Activated T-helper 17 cell treated with anti-CD3 and anti-CD28 coated beads, Interleukin-2, amount 50 U/mL, for 72 hours (primary cell): ENCODE data around the gene VIPR2. TPM values are rescaled to one million over a fixed set of nuclear protein-coding genes. Genes with fewer than 3 reads are reported as not detected.
"Not testable (repeated sequence)": the region's sequence is repeated elsewhere in the genome, so short reads cannot be mapped to it uniquely, and the experiment has no call there.

Experiments
- ATAC-seq: fragments of 150-1000 bp; cut with Tn5 transposase; replicated peaks from 2 replicates; pipeline ENCODE4 v1.10.0; 2021; ENCODE audit warnings: mild to moderate bottlenecking, moderate library complexity
- H3K27ac Mint-ChIP-seq: one replicate; pipeline ENCODE4 v1.8.0; 2022; ENCODE audit warnings: mixed read lengths
- H3K27me3 Mint-ChIP-seq: one replicate; pipeline ENCODE4 v1.8.0; 2022; ENCODE audit warnings: mixed read lengths
- H3K36me3 Mint-ChIP-seq: one replicate; pipeline ENCODE4 v1.8.0; 2022; ENCODE audit warnings: low read depth, mild to moderate bottlenecking, mixed read lengths
- H3K4me1 Mint-ChIP-seq: one replicate; pipeline ENCODE4 v1.8.0; 2022; ENCODE audit warnings: mixed read lengths
- H3K4me3 Mint-ChIP-seq: one replicate; pipeline ENCODE4 v1.8.0; 2022; ENCODE audit warnings: mild to moderate bottlenecking, mixed read lengths
- H3K9me3 Mint-ChIP-seq: one replicate; pipeline ENCODE4 v1.8.0; 2022; ENCODE audit warnings: mixed read lengths
- total RNA-seq, 2 donors: library from RNA; stranded (reverse); gene quantifications; one replicate each; pipeline ENCODE4 v1.2.3, GENCODE V29; 2022

VIPR2 gene
- total RNA-seq, 2 donors from 2014 or later, result 1.2 TPM; not detected in 1

GRCh38 chr7:159093351-159093971 lies 51.2 kb downstream of the VIPR2 start:
- Mint-ChIP-seq H3K27me3 (no peaks in the 10 kb centered on the region), H3K4me1 (no peaks in the 10 kb centered on the region), H3K9me3 (no peaks in the 10 kb centered on the region), H3K4me3 (no peak overlapping the region), H3K36me3 (no peaks in the 10 kb centered on the region), H3K27ac (no peak overlapping the region)
- ATAC-seq, result no peak

DNA sequence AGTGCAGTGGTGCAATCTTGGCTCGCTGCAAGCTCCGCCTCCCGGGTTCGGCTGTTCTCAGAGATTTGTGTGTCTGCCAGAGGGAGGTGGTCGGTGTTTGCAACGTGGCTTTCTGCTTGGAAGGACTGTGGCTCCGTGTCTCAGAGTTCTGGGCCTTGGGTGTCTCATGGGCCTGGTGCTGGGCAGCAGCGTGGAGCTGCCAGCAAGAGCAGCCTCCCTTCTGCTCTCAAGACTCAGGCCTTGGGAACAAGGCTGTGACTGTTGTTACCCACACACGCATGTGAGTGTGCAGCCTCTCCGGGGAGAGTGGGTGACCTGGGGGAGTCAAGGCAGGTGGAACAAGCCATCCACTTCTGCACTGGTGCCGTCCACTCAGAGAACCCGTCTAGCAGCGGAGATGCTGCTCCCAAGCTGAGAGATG lies 52.0 kb downstream of the VIPR2 start:
- H3K4me1 Mint-ChIP-seq, result no peaks in the 10 kb centered on the region
- no peaks in the 10 kb centered on the region for H3K9me3 Mint-ChIP-seq
- no peaks in the 10 kb centered on the region for H3K27me3 Mint-ChIP-seq
- H3K27ac Mint-ChIP-seq, result no peak overlapping the region
- no peaks in the 10 kb centered on the region for H3K36me3 Mint-ChIP-seq
- ATAC-seq, result no peak
- H3K4me3 Mint-ChIP-seq, result no peak overlapping the region

DNA sequence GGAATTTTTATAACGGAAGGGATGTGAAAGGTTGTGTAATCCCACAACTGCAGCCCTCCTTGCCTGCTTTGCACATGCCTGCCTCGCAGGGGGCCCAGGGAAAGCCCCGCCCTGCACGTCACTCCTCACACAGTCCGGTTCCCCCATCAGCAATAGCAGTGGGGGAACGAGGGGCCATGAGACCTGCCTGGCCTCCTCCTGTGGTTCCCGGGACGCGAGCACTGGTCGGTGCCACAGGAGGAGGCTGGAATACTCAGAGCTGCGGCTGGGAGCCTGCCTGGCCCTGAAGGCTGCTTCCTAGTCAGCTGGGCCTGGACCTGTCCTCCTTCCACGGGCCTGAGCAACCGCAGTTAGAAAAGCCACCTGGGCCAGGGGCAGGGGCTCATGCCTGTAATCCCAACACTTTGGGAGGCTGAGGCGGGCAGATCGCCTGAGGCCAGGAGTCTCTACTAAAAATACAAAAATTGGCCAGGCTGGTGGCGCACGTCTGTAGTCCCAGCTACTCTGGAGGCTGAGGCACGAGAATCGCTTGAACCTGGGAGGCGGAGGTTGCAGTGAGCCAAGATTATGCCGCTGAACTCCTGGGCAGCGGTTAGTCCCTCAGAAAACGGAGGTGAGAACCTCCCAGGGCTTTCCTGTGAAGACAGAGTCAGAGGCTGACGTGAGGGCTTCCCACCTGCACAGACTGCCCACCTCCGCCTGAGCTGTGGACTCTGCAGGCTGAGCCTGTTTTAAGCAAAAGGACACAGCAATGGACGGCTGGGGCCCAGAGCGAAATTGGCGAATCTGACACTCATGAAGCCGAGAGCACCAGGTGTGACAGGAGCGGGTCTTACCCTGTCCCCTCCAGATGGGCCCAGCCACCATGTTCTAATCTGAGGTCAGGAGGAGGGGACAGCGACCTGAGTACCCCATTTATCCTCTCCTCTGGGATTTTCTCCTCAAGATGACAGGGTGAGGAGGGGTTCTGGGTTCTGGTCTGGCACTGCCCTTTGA lies 52.9 kb downstream of the VIPR2 start:
- no peak overlapping the region for H3K27ac Mint-ChIP-seq
- no peaks in the 10 kb centered on the region for H3K9me3 Mint-ChIP-seq
- no peaks in the 10 kb centered on the region for H3K4me1 Mint-ChIP-seq
- H3K36me3 Mint-ChIP-seq, result no peaks in the 10 kb centered on the region
- H3K4me3 Mint-ChIP-seq, result no peak overlapping the region
- H3K27me3 Mint-ChIP-seq, result peaks cover 3% of the 10 kb centered on the region
- no peak for ATAC-seq

DNA sequence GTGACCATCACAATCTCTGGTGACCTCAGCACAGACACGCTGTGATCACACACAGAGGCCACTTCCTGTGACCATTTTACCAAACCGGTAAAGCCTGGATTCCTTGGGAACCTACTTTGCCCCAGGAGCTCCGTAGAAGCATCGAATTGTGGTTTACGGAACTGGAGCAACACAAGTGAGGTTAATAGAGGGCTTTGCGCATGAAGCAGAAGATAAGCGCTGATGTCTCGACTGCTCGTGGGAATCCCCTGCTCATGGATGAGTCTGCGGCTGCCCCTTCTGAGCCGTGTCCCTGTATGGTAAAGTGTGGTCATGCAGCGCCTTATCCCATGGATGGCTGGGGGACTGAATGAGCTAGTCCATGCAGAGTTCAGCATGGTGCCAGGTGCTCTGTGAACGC lies 53.6 kb downstream of the VIPR2 start:
- H3K4me1 Mint-ChIP-seq, result no peaks in the 10 kb centered on the region
- no peaks in the 10 kb centered on the region for H3K36me3 Mint-ChIP-seq
- no peak for ATAC-seq
- peaks cover 5% of the 10 kb centered on the region for H3K27me3 Mint-ChIP-seq
- no peak overlapping the region for H3K27ac Mint-ChIP-seq
- H3K4me3 Mint-ChIP-seq, result no peak overlapping the region
- no peaks in the 10 kb centered on the region for H3K9me3 Mint-ChIP-seq

DNA sequence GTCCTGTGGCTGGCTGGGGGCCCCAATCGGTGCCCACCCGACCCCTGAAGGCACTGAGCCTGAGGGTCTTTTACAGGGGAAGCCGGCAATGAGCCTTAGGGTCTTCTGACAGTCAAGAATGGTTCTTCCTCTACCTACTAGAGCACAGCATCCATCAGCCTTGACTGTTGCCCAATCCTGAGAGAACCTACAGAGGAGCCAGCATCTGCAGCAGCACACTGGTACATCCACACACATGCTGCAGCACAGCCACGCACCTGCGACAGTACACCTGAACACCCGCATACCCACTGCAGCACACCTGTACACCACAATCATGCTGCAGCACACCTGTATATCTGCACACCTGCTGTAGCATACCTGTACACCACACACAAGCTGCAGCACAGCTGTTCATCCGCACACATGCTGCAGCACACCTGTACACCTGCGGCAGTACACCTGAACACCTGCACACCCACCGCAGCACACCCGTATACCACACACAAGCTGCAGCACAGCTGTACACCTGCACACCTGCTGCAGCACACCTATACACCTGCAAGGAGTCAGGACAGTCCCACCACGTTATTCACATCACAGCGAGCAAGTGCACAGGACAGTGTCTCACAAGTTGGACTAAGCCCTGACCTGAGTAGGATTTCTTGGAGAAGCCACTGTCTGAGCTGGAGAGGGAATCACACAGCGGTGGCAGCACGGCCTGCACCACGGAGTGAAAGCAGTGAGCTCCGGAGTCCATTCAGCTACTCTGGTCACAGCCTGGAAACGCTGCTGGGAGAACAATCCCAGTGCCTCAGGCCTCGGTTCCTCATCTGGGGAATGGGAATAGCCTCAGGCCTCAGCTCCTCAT lies 56.4 kb downstream of the VIPR2 start:
- Mint-ChIP-seq H3K9me3 (no peaks in the 10 kb centered on the region), H3K27ac (no peak overlapping the region), H3K4me1 (no peaks in the 10 kb centered on the region), H3K27me3 (peaks cover 5% of the 10 kb centered on the region), H3K36me3 (no peaks in the 10 kb centered on the region), H3K4me3 (no peak overlapping the region)
- ATAC-seq, result no peak

DNA sequence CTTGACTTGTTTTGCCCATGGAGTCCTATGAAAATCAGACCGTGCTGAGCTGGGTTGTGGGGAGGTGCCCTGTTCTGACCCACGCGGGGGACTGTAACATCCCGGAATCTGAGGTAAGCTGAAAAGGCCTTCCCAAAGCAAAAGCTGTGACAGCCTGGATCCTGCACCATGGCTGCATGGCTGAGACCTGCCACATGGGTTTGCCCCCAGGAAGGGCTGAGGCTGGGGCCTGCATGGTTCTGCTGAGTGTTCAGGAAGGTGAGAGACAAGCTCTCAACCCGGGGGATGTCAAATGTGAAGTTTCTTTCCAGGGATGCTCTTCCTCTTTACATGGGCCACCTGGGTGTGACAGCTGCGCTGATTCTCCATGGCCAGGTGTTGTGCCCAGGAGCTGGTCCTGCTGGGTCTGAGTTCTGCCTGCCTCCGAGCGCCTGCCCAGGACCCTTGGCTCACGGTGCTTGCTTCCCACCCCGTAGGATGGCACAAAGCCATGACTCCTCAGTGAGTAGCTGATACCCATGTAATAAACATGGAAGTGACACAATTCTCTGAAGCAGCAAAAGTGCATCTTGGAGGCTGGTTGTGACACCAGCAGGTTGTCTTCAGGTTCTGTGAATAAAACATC lies 58.3 kb downstream of the VIPR2 start:
- no peaks in the 10 kb centered on the region for H3K9me3 Mint-ChIP-seq
- peaks cover 5% of the 10 kb centered on the region for H3K27me3 Mint-ChIP-seq
- H3K4me3 Mint-ChIP-seq, result no peak overlapping the region
- H3K27ac Mint-ChIP-seq, result no peak overlapping the region
- H3K4me1 Mint-ChIP-seq, result no peaks in the 10 kb centered on the region
- no peak for ATAC-seq
- no peaks in the 10 kb centered on the region for H3K36me3 Mint-ChIP-seq

GRCh38 chr7:159084069-159084801 lies 60.4 kb downstream of the VIPR2 start:
- ATAC-seq, result no peak
- no peak overlapping the region for H3K27ac Mint-ChIP-seq

DNA sequence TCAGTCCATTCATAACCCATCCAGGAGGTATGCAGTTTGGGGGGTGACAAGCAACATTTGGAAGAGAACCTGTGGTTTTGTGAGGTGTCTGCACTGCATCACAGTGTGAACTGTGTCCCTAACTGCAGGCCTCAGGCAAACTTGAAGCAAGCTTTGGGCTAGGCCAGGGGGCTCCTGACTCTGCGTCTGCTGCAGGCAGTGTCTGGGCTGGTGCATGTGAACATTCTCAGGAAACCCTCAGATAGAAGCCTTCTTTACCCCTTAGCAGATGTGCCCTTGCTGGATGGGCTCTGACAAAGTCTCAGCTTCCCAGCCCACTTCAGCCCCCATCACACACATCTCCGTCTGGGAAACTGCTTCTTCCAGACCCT lies 61.0 kb downstream of the VIPR2 start:
- Mint-ChIP-seq H3K27ac (no peak overlapping the region), H3K27me3 (peaks cover 5% of the 10 kb centered on the region), H3K36me3 (no peaks in the 10 kb centered on the region), H3K4me1 (no peaks in the 10 kb centered on the region), H3K4me3 (no peak overlapping the region), H3K9me3 (no peaks in the 10 kb centered on the region)
- no peak for ATAC-seq

More at GRCh38 chr7:159084069-159084801, 60.4 kb downstream of the VIPR2 start:
- Mint-ChIP-seq H3K36me3 (no peaks in the 10 kb centered on the region), H3K4me1 (no peaks in the 10 kb centered on the region), H3K27me3 (peaks cover 5% of the 10 kb centered on the region), H3K4me3 (no peak overlapping the region), H3K9me3 (no peaks in the 10 kb centered on the region)

DNA sequence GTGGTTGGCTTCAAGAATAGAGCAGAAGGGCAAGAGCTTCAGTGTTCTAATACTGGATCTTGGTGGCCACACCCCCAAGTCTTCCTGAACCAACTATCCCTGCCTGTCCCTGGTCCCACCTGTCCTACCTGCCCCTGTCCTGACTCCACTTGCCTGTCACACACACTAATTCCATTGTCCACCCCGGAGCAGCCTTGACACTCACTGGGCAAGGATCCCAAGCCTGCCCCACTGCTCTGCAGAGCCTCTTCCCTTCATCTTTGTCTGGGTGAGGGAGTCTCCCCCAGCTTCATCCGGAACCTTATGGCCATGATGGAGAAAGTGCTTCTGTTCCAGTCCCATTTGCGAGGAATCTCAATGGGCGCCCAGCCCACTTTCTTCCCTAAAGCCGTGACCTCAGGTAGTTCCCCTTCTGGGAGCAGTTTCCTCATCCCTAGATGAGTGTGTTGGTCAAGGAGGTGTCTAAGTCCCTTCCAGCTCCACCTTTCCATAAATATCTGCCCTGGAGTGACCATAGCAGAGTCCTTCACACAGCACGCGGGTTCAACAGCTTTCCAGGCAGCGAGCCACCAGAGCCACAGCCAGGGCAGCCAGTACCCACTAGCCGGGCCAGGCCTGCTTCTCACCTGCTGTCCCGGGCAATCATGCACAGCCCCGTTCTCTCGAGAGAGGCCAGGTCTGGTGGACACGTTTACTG lies 61.5 kb downstream of the VIPR2 start:
- Mint-ChIP-seq H3K36me3 (no peaks in the 10 kb centered on the region), H3K27me3 (peaks cover 5% of the 10 kb centered on the region), H3K4me1 (no peaks in the 10 kb centered on the region), H3K9me3 (no peaks in the 10 kb centered on the region), H3K27ac (no peak overlapping the region), H3K4me3 (no peak overlapping the region)
- ATAC-seq, result no peak

- H3K27me3 Mint-ChIP-seq, H3K36me3 Mint-ChIP-seq, H3K4me3 Mint-ChIP-seq, H3K4me1 Mint-ChIP-seq, H3K27ac Mint-ChIP-seq, H3K9me3 Mint-ChIP-seq, ATAC-seq: not testable (repeated sequence)
These were observed 62.6 kb downstream of the VIPR2 start for GRCh38 chr7:159082075-159082474.

- Mint-ChIP-seq H3K4me3 (no peak overlapping the region), H3K36me3 (no peaks in the 10 kb centered on the region), H3K4me1 (no peaks in the 10 kb centered on the region), H3K27ac (no peak overlapping the region), H3K9me3 (no peaks in the 10 kb centered on the region), H3K27me3 (no peaks in the 10 kb centered on the region)
- ATAC-seq, result no peak
These were observed 65.8 kb downstream of the VIPR2 start for GRCh38 chr7:159078911-159079270.

DNA sequence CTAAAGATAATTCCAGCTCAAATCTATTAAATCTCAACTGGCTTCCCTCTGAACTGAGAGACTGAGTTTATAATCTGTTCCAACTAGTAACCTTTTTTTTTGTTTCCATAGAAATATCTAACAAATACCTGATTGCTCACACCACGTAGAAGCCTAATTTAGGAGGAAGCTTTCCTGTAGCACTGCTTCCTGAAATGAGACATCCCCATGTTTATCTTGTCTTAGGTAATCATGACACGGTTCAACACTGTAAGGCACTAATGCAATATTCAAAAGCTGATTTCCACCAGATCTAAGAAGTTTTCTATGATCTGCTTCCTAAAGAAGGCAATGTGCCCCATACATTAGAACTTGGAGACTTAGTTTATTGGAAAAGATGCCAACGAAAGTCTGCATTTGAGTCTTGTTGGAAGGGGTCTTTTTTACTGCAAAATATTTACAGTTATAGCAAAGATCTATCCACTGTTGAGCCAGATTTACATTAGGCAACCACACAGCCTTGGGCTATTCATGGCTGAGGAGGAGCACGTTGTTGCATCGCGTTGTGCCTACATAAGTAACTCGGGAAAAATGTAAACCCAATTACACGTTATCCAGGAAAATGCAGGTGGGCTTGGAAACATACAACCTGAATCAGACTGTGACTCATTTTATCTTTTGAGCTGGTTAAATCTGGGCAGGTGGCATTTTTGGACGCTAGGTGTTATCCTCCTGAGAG lies 66.3 kb downstream of the VIPR2 start:
- no peaks in the 10 kb centered on the region for H3K4me1 Mint-ChIP-seq
- ATAC-seq, result no peak
- H3K27me3 Mint-ChIP-seq, result no peaks in the 10 kb centered on the region
- no peaks in the 10 kb centered on the region for H3K36me3 Mint-ChIP-seq
- H3K27ac Mint-ChIP-seq, result no peak overlapping the region
- no peak overlapping the region for H3K4me3 Mint-ChIP-seq
- H3K9me3 Mint-ChIP-seq, result no peaks in the 10 kb centered on the region

DNA sequence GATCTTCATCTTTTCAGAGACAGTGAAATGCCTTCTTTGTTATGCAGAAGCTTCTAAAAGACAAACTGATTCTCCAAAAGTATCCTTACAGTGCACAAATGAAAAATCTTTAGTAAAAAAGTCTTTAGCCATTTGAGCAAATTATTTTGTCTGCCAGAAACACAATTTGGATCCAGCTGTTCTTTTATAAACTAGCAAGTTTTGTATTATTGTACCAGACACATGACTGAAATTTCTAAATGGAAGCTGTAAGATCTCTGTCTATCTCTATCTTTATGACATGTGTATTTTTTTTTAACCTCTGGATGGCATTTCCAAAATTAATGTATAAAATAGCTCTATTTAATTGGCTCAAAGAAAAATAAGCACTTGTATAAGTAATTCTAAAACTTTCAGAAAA lies 68.3 kb downstream of the VIPR2 start:
- Mint-ChIP-seq H3K4me3 (no peak overlapping the region), H3K27ac (no peak overlapping the region), H3K27me3 (no peaks in the 10 kb centered on the region), H3K4me1 (peaks cover 1% of the 10 kb centered on the region), H3K36me3 (no peaks in the 10 kb centered on the region), H3K9me3 (no peaks in the 10 kb centered on the region)
- no peak for ATAC-seq
